Measurements from ENCODE around the gene PTPRZ1.

PTPRZ1 gene

DNA sequence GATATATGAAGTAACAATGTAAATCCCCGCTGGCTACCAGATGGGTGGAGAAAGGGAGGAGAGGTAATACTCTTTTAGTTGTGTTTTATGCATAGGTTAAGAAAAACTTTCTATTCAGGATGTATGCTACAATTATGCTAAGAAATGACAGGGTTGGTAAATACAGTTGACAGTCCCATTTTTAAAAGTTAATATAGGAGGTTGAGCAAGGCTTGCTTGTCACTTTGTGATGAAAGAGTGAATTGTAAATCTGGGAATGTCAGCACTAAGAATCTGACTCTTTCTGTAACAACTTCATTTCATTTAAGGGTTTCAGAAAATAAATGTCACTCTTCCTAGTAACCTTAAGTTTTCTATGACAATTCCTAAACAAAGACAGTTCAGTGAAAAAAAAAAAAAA lies 59.8 kb downstream of the PTPRZ1 start:
- TF ChIP-seq, protein P1, sequence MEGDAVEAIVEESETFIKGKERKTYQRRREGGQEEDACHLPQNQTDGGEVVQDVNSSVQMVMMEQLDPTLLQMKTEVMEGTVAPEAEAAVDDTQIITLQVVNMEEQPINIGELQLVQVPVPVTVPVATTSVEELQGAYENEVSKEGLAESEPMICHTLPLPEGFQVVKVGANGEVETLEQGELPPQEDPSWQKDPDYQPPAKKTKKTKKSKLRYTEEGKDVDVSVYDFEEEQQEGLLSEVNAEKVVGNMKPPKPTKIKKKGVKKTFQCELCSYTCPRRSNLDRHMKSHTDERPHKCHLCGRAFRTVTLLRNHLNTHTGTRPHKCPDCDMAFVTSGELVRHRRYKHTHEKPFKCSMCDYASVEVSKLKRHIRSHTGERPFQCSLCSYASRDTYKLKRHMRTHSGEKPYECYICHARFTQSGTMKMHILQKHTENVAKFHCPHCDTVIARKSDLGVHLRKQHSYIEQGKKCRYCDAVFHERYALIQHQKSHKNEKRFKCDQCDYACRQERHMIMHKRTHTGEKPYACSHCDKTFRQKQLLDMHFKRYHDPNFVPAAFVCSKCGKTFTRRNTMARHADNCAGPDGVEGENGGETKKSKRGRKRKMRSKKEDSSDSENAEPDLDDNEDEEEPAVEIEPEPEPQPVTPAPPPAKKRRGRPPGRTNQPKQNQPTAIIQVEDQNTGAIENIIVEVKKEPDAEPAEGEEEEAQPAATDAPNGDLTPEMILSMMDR (IDR thresholded peaks at IDR 0.05; ENCODE audit: low read depth, low read length, missing control alignments): no peak
- DNase-seq (ENCODE audit: low read depth): no peak
- H3K4me3 ChIP-seq (ENCODE audit: low read depth, low read length): no peak overlapping the region

DNA sequence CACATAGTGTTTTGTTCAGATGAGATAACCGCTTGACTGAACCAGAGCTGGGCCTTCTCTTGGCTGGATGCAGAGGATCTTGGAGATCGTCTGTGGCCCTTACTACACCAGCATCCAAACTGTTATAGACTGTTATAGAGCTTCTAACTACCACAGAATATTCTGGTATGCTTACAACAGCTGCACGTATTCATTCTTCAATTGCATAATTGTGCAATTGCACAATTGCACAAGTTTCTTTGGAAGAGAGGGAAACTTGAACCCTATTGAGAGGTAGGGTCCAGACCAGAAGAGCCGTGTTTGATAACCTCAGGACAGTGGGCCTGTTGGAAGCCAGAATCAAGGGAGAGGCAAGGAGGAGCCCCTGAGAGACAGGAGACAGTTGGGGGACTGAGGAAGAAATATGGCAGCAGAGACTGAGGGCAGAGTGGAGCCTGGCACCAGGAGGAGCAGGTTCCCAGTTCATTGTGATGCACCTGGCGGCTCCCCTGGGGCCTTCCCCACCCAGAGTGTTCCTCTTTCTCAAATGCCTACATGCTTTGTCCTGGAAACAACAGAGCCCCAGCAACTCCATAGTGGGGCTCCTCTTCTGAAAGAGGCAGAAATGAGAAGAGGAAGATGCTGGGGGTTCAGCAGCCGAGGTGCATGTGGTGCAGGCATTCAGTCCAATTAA lies 64.1 kb downstream of the PTPRZ1 start:
- no peak for DNase-seq (ENCODE audit: low read depth)

DNA sequence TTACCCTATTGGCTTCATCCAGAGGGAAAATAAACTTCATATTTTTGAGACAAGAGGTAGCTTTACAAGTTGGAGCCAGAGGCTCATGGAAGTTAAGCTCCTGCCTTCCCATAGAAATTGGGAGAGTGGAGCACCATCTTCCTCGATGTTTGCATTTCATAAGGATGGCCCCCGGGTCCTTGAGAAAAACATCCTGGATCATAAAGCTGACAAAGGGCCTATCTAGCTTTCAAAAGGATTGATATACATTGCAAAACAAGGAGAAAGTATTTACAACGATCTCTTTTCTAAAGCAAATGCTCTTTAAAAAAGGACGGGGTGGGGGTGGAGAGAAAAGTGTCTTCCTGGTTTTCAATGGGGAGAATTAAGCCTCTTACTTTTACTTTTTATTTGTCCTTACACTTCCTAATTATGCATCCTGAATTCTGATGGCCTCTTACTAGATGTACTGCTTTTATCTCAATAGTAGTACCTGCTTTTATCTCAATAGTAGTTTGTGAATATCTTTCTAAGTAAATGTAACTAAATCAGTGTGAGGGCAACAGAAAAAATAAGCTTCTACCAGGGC lies 65.6 kb downstream of the PTPRZ1 start:
- H3K4me3 ChIP-seq (ENCODE audit: low read depth, low read length): no peak overlapping the region
- TF ChIP-seq, protein P1 (IDR thresholded peaks at IDR 0.05; ENCODE audit: low read depth, low read length, missing control alignments): no peak
- DNase-seq (ENCODE audit: low read depth): no peak

More for the DNA sequence above, 64.1 kb downstream of the PTPRZ1 start:
- TF ChIP-seq, protein P1 (IDR thresholded peaks at IDR 0.05; ENCODE audit: low read depth, low read length, missing control alignments): no peak
- no peak overlapping the region for H3K4me3 ChIP-seq (ENCODE audit: low read depth, low read length)

DNA sequence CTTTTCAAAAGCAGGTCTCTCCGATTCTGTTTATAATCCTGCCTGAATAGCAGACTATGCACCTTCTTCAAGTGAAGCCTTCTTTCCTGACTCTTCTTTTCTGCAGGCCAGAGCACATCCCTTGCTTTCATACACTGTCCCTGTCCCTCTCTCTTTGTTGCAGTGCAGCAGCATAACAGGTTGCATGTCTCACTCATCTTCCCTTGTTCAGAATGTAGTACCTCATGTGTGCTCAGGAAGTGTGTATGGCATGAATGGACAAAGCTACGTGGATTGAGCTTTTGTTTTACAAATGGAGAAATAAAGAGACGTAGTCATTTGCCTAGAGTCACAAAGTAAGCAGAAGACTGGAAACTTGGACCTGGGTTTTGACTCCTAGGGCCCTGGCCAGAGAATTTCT lies 68.0 kb downstream of the PTPRZ1 start:
- no peak overlapping the region for H3K4me3 ChIP-seq (ENCODE audit: low read depth, low read length)
- TF ChIP-seq, protein P1 (IDR thresholded peaks at IDR 0.05; ENCODE audit: low read depth, low read length, missing control alignments): no peak
- DNase-seq (ENCODE audit: low read depth): no peak

DNA sequence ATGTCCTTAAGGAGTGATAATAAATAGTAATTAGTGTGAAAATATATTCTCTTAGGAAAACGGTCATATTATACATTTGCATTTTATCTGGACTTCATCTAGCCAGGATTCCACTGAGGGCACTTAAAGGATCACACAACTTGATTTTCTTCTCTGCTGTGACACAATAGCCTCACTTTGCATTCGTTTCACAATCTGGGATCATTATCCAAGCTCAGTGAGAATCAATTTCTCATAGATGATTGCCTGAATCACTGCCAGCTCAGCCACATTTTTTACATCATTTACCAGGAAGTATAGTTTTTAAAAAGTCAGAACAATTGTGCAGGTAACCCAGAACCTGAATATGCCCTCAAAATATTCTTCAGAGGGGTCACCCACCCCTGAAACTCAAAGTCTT lies 68.9 kb downstream of the PTPRZ1 start:
- H3K4me3 ChIP-seq (ENCODE audit: low read depth, low read length): no peak overlapping the region
- TF ChIP-seq, protein P1 (IDR thresholded peaks at IDR 0.05; ENCODE audit: low read depth, low read length, missing control alignments): no peak
- no peak for DNase-seq (ENCODE audit: low read depth)

DNA sequence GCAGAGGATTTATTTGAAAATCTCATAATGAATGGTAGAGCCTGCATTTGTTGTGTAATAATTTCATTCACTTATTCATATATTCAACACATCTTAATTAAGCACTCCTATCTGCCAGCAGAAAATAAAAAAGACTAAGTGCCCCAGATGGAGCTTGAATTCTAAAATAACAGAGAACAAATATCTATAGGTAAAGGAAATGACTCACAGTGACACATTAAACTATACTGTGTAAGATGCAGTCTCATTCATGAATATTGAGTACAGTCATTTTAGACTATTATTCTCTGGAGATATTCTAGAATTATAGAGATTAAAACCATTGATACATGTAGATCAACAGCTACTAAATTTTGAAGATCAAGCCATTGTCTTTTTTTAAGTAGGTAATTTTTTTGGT lies 72.1 kb downstream of the PTPRZ1 start:
- TF ChIP-seq, protein P1 (IDR thresholded peaks at IDR 0.05; ENCODE audit: low read depth, low read length, missing control alignments): no peak
- no peak overlapping the region for H3K4me3 ChIP-seq (ENCODE audit: low read depth, low read length)
- no peak for DNase-seq (ENCODE audit: low read depth)

Measured in GM12864 (cell line).